GM13977 (cell line): ENCODE data around the gene PREX1.

Source experiments
- DNase-seq: peaks from one replicate; pipeline ENCODE4 v3.0.0; 2012; ENCODE audit warnings: low spot score
- CTCF ChIP-seq: IDR thresholded peaks from 2 replicates; pipeline ENCODE4 v1.5.1; 2012; ENCODE audit warnings: mild to moderate bottlenecking, control low read depth; ENCODE audit not compliant: insufficient read depth; ENCODE audit errors: extremely low read depth, missing control alignments
- in situ Hi-C: fragments of 300-500 bp; cut with MboI; formaldehyde crosslinking; loops from one replicate; pipeline ENCODE4 v1.12.0; 2022; ENCODE audit warnings: low sequenced_read_pairs, low pct_unique_long_range_greater_than_20kb, mixed read lengths, inconsistent platforms; ENCODE audit not compliant: unreplicated experiment

PREX1 gene

DNA sequence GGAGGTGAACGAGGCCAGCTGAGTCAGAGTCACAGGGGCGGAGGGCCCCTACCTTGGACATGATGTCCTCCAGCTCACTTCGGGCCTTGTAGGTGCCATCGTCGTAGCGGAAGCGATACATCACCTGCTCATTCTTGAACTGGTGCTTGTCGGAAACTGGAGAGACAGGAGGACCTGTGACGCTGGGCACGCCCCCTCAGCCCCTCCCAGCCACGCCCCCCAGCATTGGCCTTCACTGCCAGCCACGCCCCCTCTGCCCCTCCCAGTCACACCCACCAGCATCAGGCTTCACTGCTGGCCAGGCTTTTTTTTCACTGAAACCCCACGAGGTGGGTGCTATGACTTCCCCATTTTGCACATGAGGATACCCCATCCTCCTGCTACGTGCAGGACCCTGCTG, 148.2 kb downstream of the PREX1 start:
- TF ChIP-seq CTCF = no peak
- no peak for DNase-seq
- in situ Hi-C loops = no loop called here

- no peak for DNase-seq
- in situ Hi-C loops = no loop called here
- TF ChIP-seq CTCF = no peak
These were observed 148.8 kb downstream of the PREX1 start for GRCh38 chr20:48679011-48679410.

GRCh38 chr20:48678421-48678820, 149.4 kb downstream of the PREX1 start:
- no peak for DNase-seq
- in situ Hi-C loops = no loop called here
- no peak for TF ChIP-seq CTCF

DNA sequence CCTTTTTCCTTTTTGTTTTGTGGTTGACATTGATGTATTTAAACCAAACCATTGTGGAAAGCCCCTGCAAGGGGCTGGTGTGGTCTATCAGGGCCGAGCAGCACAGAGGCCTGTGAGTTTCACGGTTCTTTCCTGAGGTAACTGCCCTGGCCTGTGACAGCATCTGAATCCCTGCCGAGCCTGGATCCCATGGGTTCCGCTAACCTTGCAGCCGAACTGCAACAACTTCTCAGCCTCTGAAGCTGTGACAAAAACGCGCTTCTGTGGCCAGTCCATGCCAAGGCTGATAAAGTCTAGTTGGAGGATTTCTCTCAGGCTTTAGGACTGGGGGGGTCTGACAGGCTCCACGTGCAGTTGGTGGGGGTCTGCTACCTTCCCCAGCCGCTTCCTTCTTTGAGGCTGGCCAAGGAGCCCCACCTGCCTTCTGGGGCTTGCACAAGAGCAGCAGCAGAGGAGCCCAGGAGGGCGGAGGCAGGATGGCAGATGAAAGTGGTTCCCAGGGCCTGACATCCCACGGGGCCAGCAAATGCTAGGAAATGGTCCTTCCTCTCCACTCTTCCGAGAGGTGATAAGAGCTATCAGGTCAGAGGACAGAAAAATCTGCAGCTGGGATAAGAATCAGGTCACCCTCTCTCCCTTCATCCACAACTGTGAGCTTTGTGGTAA, 150.9 kb downstream of the PREX1 start:
- DNase-seq = no peak
- no peak for TF ChIP-seq CTCF
- in situ Hi-C loops = no loop called here

DNA sequence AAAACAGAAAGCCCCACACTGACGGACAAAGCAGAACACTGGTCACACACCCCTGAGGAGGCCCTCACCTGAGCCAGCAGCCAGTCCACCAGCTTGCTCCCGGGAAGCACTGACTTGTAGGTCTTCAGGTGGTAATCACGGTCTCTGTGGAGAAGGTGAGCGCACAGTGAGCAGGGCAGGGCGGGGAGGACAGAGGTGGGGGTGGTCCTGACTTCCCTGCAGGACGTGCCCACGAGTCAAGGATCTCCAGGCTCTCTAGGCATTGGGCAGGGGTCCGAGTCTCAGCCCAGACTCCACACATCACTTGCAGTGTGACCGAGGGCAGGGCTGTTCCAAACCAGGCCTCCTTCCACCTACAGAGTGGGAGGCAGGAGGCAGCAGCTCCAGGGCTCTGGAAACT, 151.7 kb downstream of the PREX1 start:
- no peak for DNase-seq
- in situ Hi-C loops = no loop called here
- no peak for TF ChIP-seq CTCF

- in situ Hi-C loops = no loop called here
- TF ChIP-seq CTCF = no peak
- DNase-seq = no peak
These were observed 153.3 kb downstream of the PREX1 start for GRCh38 chr20:48674461-48674860.
